HG03196 (cell line): ENCODE data around the gene CIART.

Experiments used
- ATAC-seq: cut with Tn5 transposase; IDR thresholded peaks from one replicate; pipeline ENCODE4 v1.9.1; 2021; ENCODE audit not compliant: unreplicated experiment

The CIART gene

DNA sequence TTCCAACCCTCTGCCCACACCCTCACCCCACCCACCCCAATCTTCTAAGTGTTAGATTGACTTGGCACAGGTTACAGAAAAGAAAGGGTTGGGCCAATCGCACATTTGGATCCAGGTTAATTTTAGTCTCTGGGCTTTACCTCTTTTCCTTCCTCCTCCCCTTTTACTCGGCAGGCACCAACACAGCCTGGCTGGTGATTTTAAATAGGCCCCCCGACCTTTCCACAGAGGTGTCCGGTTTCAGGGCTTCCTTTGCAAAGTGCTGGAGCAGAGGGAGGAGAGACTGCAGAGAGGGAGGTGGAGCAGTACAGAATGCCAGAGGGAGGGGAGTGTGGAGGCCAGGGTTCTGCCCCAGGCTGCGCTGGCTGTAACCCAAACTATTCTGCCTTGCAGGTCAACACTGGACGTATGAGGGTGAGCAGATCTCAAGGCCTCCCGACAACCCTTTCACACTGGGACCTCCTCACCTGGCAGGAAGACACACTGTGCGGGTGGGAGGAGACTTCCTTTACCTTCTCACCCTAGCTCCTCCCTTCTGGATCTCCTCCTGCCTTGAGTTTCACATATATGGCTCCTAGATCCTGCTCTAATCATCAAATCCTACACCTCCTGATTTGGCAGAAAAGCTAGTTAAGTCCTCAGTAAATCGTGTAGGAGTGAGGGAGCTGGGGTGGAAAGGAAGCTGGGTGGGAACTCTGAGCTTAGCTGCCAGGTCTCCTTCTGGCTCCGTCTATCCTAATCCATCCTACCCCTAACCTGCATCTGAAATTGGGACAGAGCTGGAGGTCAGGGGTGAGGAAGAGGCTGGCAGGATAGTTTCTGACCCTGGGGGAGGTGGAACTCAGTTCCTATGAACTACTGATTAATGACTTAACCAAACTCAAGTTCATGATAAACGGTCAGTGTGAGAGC lies 22.3 kb upstream of the CIART start:
- no peak for ATAC-seq

GRCh38 chr1:150261367-150261766 lies 21.0 kb upstream of the CIART start:
- no peak for ATAC-seq

GRCh38 chr1:150262388-150263320 lies 19.7 kb upstream of the CIART start:
- no peak for ATAC-seq

GRCh38 chr1:150263549-150263948 lies 18.8 kb upstream of the CIART start:
- no peak for ATAC-seq

GRCh38 chr1:150267896-150268295 lies 14.5 kb upstream of the CIART start:
- no peak for ATAC-seq

DNA sequence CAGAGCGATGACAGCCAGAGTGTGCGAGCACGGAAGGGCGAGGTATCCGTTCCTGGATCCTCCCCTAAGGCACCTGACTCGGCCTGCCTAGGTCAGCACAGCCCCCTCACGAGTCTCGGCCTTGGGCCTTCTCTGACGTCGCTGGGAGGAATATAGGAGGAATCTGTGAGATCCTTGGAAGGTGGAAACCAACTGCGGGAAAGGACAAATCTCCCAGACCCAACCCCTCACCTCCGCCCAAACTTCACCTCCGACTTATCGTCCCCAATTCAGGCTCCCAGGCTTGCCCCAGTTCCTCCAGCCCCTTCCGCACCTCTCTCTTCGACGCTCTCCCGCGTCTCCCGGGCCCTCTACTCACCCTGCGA lies 14.0 kb upstream of the CIART start:
- ATAC-seq, result peak; percentile 18

DNA sequence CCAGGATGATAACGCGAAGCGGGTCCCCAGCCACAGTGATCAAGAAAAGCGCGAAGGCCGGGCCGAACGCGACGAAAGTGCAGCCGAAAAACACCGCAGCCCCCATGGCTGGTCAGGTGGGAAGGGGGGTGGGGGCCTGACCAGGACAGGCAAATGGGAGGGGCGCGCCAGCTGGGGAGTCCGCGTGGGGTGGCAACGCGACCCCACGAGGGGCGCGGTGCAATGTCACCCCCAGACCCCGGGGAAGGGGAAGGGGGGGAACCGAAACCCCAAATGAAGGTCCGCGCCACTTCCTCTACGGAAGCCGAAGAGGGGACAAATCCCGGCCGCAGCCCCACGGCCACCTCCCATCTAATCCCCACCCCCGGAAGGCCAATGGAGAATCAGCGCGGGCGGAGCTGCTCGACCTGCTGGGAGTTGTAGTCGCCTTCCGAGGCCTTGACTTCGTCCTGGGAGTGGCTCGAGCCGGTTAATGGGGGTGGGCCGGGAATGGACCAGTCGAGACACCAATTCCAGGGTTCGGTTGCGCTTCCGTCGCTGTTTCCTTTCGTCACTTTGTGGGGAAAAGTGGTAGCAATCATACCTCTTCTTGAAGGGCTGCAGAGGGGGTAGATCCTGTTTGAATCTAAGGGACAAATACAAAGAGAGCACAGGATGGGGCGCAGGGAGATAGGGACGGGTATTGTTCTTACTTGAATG lies 13.5 kb upstream of the CIART start, which contains the start of gene APH1A:
Gene APH1A, minus strand, starts transcription at position 312 of the 699 bp plus-strand sequence. Its CDS starts 206 bp downstream, at position 106.
- peak; percentile 86 for ATAC-seq

DNA sequence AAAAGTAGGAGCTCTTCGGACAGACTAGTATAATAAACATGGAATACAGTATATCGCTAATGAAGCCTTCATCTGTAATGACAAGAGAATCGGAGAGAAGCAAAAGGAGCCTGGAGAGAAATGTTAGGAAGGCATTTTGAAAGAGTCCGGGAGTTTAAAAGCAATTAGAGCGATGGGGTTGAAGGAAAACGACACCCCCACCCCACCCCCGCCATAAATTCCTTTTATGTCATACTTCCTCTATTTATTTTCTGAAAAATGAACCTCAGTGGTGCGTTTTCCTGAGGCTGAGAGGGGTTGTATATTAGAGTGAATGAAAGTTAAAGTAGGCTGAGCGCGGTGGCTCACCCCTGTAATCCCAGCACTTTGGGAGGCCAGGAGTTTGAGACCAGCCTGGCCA lies 12.9 kb upstream of the CIART start:
- ATAC-seq, result no peak

DNA sequence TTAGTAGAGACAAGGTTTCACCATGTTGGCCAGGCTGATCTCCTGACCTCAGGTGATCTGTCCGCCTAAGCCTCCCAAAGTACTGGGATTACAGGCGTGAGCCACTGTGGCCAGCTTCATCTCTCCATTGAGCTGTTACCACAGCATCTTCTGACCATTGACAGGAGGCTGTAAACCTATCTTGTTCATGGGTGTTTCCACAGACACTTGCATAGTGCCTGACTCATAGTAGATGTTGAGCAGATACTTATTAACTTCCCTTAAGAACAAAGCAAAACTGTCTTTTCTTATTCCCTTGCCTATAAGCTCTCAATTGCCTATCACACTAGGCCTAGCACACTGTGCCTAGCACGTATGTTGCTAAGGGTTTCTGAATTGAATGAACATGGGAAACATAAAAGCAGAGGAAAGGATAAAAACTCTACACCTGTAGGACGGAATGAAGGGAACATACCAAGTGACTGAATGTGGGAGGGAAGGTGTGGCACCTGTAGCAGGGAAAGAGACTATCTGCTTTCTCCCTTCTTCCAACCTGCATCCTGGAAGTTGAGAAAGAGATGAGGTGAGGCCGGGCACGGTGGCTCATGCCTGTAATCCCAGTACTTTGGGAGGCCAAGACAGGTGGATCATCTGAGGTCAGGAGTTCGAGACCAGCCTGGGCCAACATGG lies 10.9 kb upstream of the CIART start:
- ATAC-seq, result no peak

- no peak for ATAC-seq
Observed at GRCh38 chr1:150273311-150273710, 9.0 kb upstream of the CIART start.

DNA sequence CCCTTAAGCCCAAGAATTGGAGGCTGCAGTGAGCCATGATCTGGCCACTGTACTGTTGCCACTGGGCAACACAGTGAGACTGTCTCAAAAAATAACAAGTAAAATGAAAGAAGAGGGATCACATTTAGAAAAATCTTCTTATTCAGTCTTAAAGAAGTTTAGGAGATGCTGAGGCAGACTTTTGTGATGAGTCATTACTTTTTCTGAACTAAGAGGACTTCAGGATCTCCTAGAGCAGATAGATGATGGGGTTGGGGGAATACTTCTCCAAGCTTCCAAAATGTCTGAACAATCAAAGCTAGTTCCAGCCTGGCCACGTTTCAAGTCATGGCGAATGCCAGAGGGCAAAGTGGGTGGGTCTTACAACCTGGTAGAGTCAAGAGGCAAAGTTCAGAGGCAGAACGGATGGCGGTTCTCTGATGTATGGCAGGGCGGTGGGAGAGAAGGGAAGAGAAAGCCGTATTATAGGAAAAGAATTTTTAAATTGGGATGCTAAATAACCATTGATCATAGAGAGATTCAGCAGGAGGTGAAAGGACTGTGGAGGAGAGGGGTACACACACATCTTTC lies 2.1 kb upstream of the CIART start:
- ATAC-seq, result no peak

DNA sequence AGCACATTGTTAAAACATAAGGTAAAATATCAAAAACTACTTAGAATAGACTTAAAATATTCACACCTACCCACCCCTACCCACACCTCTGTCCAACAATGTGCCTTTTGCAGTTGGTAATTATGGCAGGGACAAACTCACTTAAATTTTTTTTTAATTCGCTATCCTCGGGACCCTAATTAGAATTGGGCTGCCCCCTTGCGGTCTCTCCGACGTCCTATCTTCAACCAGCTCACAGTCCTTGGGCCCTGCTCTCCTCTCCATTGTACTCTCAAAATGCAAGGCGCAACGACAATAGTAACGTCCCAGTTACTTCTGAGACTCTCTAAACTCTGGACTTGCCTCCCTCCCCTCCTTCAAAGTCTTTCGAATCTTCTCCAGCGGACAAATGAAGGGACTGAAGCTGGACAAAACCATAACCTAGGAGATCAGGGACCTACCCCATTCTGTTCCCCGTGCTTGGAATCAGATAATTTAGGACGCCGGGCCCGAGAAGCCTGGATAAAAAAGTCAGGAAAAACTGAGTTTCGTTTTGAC lies 1.1 kb upstream of the CIART start:
- ATAC-seq, result no peak

- ATAC-seq, result no peak
Observed at GRCh38 chr1:150282558-150282958, 204 bp downstream of the CIART start.

DNA sequence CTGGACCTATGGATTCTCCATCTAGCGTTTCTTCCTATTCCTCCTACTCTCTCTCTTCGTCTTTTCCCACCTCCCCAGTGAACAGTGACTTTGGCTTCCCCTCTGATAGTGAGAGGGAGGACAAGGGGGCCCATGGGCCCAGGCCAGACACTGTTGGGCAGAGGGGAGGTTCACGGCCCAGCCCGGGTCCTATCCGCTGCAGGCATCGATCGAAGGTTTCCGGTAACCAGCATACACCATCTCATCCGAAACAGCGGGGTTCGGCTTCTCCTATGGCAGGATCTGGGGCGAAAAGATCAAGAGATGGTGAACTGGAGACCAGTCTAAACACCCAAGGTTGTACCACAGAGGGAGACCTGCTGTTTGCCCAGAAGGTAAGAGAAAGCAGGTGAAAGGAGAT lies 906 bp downstream of the CIART start:
- ATAC-seq, result no peak

GRCh38 chr1:150288382-150288781 lies 6.0 kb downstream of the CIART start:
- no peak for ATAC-seq

DNA sequence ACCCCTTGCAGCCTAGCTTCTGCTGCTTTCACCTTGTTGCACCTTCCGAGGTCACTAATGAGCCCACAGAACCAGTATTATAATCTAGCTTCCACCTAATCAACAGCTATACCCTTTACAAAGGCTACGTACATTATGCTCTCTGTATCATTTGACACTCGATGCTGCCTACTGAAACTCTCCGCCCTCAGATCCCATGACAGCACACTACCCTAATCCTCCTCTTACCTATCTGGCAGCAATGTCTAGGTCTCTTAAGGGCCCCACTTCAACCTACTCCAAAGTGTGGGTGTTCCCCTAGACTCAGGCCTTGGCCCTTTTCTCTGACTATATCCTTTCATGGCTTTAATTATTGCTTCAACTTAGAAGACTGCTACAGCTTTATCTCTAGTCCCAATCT lies 6.5 kb downstream of the CIART start:
- no peak for ATAC-seq

DNA sequence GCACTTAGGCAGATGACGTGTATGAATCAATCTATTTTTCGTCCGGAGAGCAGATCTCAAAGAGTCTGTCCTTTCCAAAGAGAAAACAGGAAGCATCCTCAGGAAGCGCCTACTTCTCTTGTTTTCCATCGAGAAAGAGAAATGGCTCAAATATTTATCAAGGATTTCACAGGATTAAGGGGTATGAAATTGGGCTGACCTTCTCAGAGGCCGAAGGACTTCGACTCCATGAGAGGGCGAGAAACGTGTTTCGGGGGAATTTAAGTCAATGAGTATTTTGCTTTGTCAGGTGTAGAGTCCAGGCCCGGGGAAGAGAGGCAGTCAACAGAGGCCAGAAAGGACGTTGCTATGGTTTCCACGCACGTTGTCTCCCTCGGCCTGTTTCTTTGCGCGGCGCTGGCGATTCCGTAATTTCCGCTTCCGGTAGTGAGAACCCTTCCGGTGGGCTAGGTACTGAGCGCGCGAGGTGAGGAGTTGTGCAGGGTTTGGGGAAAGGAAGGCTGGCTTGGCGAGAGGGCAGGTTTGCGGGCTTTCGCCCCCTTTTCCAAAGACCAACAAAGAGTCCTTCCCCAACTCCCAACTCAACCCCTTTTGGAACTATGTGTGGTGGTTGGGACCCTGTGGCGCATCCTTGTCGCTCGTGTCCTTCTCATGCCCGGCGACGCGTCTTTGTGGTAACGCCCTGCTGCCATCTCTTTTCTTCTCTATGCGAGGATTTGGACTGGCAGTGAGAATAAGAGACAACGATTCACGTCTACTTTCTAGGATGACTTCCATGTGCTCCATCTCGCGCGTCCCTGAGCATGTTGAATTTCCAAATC lies 11.3 kb downstream of the CIART start, which contains the start of gene MRPS21:
Gene MRPS21, plus strand, starts transcription at position 429 of the 821 bp plus-strand sequence. CDS start 506 bp downstream, outside the sequence.
- peak; percentile 96 for ATAC-seq

DNA sequence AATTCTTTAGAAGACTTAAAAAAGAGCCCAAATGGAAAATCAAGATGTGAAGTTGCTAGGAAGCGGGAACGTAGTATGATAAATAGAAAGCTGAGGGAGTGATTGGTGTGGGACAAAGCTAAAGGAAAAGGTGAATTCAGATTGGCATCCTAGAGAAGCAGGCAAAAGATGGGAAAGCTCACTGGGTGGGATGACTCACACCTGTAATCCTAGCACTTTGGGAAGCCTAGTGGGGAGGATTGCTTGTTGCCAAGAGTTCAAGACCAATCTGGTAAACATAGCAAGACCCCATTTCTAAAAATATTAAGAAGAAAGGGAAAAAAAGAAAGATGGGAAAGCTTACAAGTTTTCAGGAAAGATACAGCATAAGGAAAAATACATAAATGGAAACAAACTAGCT lies 13.1 kb downstream of the CIART start:
- ATAC-seq, result no peak

DNA sequence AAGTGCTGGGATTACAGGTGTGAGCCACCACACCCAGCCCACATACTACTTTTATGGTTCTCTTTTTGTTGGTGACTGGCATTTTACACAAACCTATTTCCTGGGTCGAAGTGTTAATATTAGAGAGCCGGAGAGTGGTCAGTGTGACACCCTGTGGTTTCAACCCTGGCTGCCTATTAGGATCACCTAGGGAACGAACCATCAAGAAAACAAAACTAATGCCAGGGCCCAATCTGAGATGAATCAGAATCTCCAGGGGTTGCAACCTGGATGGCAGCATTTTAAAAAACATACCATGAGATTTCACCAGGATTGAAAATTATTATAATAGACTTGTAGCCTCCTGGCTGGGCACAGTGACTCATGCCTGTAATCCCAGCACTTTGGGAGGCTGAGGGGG lies 17.4 kb downstream of the CIART start:
- no peak for ATAC-seq
